ENCODE results near the gene VN1R4. TPM values are rescaled to one million over a fixed set of nuclear protein-coding genes. Genes with fewer than 3 reads are reported as not detected.
"Not testable (repeated sequence)": the region's sequence is repeated elsewhere in the genome, so short reads cannot be mapped to it uniquely, and the experiment has no call there.

The VN1R4 gene
- not detected for total RNA-seq

- H3K27ac ChIP-seq; intact Hi-C loops (cut with DNase I); H3K9me3 ChIP-seq: not testable (repeated sequence)
Measured at GRCh38 chr19:53267623-53268022, at the start of gene VN1R4. Gene VN1R4 (minus strand): TSS chr19:53267723. CDS start chr19:53267665, 58 bp downstream.

GRCh38 chr19:53311897-53312296, 44.4 kb upstream of the VN1R4 start:
- Histone ChIP-seq H3K36me3 (no peaks in the 10 kb centered on the region), H3K27me3 (no peaks in the 10 kb centered on the region), H3K27ac (no peak overlapping the region), H3K9me3 (peaks cover 0 to 2% of the 10 kb centered on the region in 2 donors), H3K4me3 (no peak overlapping the region), H3K4me1 (no peaks in the 10 kb centered on the region)
- intact Hi-C loops (cut with DNase I) = no loop called here
- no peak for TF ChIP-seq CTCF (IDR thresholded peaks at IDR 0.05)
- no peak for DNase-seq (ENCODE audit: low spot score in 2 of 2)

More at GRCh38 chr19:53267623-53268022, at the start of gene VN1R4:
- not testable (repeated sequence) for H3K4me1 ChIP-seq; H3K4me3 ChIP-seq; H3K36me3 ChIP-seq; H3K27me3 ChIP-seq; DNase-seq (ENCODE audit: low spot score in 2 of 2)

- intact Hi-C loops (cut with DNase I) = no loop called here
- H3K4me1 ChIP-seq = no peaks in the 10 kb centered on the region
- no peaks in the 10 kb centered on the region for H3K9me3 ChIP-seq
- no peak for DNase-seq (ENCODE audit: low spot score in 2 of 2)
- H3K36me3 ChIP-seq = no peaks in the 10 kb centered on the region
- H3K27me3 ChIP-seq = no peaks in the 10 kb centered on the region
- no peak overlapping the region for H3K27ac ChIP-seq
- no peak for TF ChIP-seq CTCF (IDR thresholded peaks at IDR 0.05)
- H3K4me3 ChIP-seq = no peak overlapping the region
Measured at GRCh38 chr19:53311044-53311443, 43.5 kb upstream of the VN1R4 start.

GRCh38 chr19:53308339-53308811, 40.9 kb upstream of the VN1R4 start:
- H3K4me1 ChIP-seq = no peaks in the 10 kb centered on the region
- no peak for DNase-seq (ENCODE audit: low spot score in 2 of 2)
- H3K27me3 ChIP-seq = no peaks in the 10 kb centered on the region
- no peak overlapping the region for H3K4me3 ChIP-seq
- no peaks in the 10 kb centered on the region for H3K36me3 ChIP-seq
- no peak overlapping the region for H3K27ac ChIP-seq
- TF ChIP-seq CTCF (IDR thresholded peaks at IDR 0.05) = peak in 2 of 3 experiments; percentile 8 to 32
- intact Hi-C loops (cut with DNase I) = no loop called here
- no peaks in the 10 kb centered on the region for H3K9me3 ChIP-seq

GRCh38 chr19:53301341-53301740, 33.8 kb upstream of the VN1R4 start:
- H3K27me3 ChIP-seq; H3K4me3 ChIP-seq; intact Hi-C loops (cut with DNase I); H3K27ac ChIP-seq; DNase-seq (ENCODE audit: low spot score in 2 of 2); H3K4me1 ChIP-seq; H3K36me3 ChIP-seq; H3K9me3 ChIP-seq: not testable (repeated sequence)

- H3K9me3 ChIP-seq = peaks cover 8 to 39% of the 10 kb centered on the region in 2 donors
- H3K27ac ChIP-seq = no peak overlapping the region
Measured at GRCh38 chr19:53294786-53295441, 27.4 kb upstream of the VN1R4 start.

More at GRCh38 chr19:53294786-53295441, 27.4 kb upstream of the VN1R4 start:
- H3K36me3 ChIP-seq = no peaks in the 10 kb centered on the region
- no peak for DNase-seq (ENCODE audit: low spot score in 2 of 2)
- no peaks in the 10 kb centered on the region for H3K27me3 ChIP-seq
- H3K4me3 ChIP-seq = no peak overlapping the region
- H3K4me1 ChIP-seq = no peaks in the 10 kb centered on the region
- TF ChIP-seq CTCF (IDR thresholded peaks at IDR 0.05) = no peak
- intact Hi-C loops (cut with DNase I) = no loop called here
